Left hindlimb (tissue), 1 donor: Measurements from ENCODE around the gene HDAC11.
A peak's percentile ranks its signal among the peaks of the same experiment; 100 is the strongest.

Experiments
- DNase-seq: peaks from one replicate; pipeline ENCODE4 v3.0.0-alpha.2; 2018

The HDAC11 gene

DNA sequence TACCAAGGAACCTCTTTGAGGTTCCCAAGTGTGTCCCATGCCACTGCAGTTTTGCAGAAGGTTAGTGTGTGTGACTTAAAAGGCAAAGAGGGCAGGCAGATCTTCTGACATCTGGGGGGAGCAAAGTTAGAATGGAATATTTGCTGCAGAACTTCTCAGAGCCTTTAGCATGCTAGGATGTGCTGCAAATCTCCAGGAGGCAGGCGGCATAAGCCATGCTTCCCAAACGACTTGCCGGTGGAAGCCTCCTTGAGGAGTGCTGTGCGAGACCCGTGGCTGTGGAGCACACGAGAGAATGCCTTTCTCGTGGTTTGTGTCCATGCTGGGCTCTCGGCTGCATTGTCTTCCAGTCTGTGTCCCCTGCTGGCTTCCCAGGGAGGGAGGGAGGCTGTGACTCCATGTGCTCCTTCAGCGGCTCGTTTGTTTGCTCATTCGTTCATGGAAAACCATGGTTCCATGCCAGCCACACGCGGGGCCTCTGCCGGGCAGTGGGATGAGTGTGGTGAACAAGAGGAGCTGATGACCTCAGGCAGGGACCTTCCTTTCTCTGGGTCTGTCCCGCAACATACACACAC lies 13.8 kb downstream of the HDAC11 start:
- DNase-seq = peak; percentile 23

DNA sequence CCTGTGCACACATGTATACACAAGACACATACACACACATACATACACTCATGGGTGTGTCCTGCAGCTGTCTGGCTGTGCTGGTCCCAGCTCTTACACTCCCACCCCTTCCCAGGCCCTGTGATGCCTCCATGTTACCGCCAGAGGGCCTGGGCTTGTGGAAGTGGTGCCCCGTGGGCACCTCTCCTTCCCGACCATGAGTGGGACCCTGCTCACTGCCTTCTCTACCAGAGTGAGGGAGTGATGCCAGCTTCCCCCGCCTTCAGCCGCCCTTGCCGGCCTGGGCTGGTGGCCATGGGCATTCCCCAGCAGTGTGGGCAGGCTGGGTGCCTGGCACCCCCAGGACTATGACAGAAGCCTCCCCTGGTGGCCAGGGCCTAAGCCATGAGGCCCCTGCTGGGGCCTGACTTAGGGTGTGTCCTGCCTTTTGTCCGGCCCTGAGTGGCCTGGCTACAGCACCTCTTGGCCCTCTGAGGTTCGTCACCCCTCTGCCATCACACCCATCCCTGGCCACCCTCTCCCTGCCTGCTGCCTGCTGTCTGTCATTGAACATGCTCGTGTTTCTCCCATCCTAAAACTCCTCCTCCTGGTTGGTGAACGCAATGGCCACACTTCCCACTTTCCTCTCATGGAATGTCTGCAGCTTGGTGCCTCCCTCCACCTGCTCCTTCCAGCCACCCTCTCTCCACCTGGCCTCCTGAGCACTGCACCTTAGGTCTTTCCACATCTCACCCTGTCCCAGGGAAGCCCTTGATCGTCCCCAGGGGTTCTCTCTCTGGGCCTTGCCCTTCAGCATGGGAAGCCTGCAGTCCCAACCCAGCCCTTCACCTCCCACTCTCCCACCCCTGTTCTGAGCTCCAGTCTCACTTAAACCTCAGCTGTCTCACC lies 14.6 kb downstream of the HDAC11 start:
- DNase-seq = peak; percentile 30

DNA sequence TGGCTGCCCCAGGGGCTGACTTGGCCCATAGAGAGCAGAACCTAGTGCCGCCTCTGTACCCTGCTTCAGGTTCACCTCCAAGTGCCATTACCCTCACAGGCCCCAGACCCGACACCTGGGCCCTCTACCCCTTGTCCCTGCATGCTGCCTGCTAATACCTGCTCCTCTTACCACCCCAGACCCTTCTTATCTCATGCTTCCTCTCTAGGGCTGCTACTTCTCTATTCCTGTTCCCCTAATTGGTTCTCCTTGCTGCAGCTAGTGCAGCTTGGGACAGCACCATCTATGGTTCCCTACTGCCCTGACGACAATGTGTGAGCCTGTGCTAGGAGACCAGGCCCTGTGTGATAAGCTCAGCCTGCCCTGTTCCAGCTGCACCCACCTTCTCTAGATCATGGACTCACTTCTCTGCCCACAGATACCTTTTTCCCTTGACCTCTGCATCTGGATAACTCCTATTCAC lies 15.3 kb downstream of the HDAC11 start:
- peak; percentile 24 for DNase-seq

DNA sequence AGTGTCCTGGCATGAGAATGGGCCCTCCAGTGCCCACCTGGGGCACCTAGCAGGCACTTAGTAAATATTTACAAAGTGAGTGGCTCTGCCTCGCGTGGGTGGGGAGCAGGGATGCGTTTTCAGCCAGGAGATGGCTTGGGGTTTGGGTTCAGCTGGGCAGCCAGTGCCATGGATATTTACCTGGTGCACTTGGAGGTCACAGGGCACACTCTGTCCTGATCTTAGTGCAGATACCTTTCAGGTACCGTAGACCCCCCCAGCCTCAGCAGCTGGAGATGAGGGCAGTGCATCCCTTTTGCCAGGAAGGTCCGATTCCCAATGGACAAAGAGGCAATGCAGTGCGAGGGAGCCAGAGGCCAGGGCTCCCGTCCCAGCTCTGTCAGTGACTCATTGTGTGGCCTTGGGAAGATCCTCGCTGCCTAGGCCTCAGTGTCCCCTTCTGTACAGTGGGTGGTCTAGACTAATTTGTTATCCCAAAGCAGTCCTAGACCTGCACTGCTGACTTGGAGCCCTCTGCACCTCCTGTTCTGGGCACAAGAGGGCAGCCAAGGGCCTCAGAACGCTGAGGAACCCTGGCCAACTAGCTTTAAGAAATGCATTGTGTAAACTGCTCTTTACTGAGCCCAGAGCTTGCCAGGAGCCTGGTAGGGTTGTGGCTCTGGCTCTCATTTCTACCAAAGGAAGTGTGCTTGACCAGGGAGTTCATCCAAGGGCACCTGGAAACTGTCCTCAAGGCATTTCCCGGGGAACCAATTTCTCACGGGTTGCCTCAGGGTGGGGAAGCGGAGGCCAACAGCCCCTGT lies 16.0 kb downstream of the HDAC11 start:
- DNase-seq = peak; percentile 86

DNA sequence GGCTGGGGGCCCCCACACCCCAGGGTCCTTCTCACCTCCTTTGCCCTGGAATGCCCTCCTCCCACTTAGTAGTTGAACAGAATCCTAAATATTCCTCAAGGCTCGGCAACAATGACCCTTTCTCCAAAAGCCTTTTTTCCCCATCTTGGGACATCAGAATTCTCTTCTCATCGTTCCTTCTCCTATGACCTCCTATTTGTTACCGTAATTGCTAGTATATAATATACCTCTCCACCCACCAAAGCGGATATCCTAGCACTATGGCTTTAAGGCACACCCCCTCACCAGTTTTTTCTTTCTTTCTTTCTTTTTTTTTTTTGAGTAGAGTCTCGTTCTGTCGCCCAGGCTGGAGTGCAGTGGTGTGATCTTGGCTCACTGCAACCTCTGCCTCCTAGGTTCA lies 16.8 kb downstream of the HDAC11 start:
- DNase-seq = no peak

DNA sequence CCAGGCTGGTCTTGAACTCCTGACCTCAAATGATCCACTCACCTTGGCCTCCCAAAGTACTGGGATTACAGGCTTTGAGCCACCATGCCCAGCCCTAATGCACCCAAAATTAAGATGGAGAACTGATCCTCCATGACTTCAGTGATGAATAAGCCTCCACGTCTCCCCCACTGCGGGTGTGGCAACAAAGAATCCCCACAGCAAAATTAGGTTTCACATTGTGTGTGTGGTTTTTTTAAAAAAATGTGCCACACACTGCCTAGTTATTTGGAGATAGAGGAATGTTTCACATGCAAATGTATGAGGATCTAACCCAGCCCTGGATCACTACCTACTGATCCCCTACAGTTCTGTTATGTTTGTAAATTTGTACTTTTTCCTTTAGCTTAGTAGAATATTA lies 17.3 kb downstream of the HDAC11 start:
- peak; percentile 36 for DNase-seq

DNA sequence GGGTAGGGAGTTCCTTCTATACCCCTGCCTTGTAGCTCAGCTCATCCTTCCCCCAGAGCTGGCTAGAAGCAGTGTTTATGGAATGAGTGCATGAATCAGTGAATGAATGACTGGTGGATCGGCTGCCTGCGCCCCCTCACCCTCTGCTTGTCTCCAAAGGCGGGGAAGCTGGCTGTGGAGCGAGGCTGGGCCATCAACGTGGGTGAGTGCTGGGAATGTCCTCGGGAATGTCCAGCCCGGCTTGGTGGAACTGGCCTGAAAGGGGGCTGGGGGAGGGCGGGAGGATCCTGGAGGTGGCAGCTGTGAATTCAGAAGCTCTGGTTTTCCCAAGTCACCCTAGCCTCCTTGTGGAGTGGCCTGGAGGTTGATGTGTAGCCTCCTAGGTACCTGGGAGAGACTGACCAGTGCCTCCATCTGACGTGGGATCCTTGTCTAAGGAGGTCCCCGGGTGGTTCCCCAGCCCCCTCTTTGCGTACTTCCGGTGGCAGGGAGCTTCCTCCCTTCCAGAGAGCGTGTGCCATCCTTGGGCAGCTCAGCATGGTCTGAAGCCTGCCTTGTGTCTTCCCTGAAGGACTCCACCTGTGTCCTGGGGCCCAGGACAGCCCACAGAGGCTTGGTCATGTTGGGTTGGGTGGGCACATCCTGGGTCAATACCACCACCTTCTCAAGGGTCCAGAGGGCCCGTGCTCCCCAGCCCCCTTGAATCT lies 18.4 kb downstream of the HDAC11 start:
- peak; percentile 22 for DNase-seq

DNA sequence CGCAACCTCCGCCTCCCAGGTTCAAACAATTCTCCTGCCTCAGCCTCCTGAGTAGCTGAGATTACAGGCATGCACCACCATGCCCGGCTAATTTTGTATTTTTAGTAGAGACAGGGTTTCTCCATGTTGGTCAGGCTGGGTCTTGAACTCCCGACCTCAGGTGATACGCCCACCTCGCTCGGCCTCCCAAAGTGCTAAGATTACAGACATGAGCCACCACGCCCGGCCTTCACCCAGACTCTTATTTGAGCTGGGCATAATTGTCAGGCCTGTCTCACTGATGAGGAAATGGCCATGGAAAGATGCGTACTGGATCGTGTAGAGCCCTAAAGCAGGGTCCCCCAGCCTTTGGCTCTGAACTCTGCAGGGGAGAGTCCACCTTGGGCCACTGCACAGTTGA lies 19.1 kb downstream of the HDAC11 start:
- DNase-seq = peak; percentile 12

DNA sequence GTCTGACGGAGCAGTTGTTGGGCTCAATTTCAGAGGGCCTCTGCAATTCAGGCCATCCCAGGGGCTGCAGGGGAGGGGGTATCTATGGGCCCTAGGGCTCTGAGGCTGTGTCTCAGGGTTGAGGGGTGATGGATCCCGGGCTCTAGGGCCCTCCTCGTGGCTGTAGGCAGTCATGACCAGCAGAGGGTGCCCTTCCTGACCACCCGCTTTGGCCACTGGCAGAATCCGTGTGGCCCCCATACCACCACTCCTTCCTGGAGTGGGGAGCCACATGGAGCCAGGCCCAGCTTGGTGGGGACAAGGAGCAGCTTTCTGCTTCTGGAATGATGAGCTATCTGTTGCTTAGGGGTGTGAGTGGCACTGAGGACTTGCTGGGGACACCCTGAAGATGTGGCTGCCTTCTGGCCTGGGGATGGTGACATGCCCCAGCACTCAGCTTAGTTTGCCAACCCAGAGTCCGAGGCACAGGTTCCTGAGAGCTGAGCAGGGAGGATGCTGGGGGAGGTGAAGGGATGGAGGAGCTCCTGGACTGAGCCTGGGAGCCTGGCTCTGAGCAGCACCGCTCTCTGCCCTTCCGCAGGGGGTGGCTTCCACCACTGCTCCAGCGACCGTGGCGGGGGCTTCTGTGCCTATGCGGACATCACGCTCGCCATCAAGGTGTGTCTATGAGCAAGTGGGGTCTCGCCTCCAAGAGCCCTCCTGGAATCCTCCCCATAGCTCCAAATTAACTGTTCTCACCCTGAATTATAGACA lies 20.2 kb downstream of the HDAC11 start:
- DNase-seq = peak; percentile 22

DNA sequence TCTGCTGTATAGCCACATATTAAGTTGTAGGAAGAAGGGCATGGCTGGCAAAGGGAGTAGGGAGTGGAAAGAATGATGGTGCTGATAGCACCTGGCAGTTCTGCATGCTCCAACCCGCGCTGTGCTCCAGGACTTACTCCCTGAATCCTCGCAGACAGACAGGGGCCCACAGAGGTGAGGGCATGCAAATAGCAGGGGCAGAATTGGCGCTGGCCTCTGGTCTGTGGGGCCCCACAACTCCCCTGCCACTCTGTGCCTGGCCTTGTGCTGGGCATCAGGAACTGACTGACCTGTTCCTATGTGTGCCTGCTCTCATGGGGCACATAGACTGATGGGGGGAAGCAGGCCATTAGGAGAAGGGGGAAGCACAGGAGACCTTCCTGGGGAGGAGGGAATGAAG lies 20.9 kb downstream of the HDAC11 start:
- DNase-seq = no peak

DNA sequence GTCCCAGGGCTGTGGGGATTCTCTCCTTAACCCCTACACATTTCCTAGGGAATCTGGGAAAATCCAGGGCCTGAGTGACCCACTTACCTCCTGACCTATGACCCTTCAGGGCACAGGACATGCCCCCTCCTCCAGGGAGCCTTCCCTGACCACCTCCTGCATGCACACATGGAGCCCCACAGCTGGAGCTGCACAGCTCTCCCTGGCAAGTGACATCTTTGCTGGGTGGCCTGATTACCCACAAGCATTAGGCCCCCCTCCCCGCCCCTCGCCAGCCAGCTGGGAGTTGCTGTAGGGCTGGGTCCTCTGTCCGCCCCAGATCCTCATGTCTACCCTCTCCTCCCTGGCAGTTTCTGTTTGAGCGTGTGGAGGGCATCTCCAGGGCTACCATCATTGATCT lies 21.4 kb downstream of the HDAC11 start:
- peak; percentile 25 for DNase-seq

DNA sequence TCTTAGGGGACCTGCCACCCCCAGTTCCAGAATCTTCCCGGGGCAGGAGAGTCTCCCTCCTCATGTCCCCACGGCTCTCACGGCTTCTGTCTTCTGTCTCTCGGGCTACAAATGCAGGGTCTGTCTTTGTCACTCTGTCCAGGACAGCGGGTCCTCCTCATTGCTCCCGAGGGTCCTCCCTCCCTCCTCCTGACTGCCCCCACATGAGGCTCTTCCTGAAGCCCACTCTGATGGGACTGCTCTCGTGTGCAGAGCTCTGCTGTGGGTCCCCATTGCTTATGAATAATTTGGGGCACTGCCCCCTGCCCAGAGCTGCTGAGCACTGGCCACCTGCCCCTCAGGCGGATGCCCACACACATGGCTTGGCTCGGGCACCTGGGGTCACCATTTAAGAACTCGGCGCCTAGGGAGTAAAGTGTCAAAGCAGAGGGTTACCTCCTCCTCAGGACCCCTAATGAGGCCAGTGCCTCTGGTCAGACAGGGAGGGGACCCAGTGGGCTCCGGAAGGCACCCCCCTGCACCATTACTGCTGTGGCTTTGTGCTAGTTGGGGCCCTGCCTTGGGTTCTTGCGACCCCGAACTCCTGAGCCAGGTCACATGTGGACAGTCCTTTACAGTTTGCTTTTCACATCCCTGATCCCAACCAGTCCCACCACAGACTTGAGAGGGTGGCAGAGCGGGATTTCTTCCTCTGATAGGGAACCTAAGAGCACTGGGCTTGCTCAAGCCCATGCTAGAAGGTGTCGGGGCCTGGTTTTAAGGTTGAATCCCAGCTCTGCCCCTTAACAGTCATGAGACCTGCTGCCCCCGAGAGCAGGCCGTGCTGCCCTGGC lies 22.1 kb downstream of the HDAC11 start:
- DNase-seq = peak; percentile 24

DNA sequence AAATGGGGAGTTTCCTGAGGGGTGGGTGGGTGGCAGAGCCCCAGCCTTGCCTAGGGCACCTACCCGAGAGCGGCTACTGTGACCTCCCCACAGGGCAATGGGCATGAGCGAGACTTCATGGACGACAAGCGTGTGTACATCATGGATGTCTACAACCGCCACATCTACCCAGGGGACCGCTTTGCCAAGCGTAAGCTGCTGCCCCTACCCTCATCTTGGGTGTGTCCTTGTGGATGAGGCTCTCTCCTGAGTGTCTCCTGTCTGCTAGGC lies 22.6 kb downstream of the HDAC11 start:
- DNase-seq = no peak

DNA sequence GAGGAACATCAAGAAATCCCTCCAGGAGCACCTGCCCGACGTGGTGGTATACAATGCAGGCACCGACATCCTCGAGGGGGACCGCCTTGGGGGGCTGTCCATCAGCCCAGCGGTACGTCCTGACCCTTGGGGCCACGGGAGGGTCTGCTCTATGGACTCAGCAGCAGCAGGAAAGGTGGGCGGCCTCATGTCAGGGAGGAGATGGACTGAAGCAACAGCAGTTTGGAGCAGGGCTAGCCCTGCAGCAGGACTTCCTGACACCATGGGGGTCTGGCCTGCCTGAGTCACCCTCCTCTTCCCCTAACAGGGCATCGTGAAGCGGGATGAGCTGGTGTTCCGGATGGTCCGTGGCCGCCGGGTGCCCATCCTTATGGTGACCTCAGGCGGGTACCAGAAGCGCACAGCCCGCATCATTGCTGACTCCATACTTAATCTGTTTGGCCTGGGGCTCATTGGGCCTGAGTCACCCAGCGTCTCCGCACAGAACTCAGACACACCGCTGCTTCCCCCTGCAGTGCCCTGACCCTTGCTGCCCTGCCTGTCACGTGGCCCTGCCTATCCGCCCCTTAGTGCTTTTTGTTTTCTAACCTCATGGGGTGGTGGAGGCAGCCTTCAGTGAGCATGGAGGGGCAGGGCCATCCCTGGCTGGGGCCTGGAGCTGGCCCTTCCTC lies 24.2 kb downstream of the HDAC11 start:
- peak; percentile 13 for DNase-seq

DNA sequence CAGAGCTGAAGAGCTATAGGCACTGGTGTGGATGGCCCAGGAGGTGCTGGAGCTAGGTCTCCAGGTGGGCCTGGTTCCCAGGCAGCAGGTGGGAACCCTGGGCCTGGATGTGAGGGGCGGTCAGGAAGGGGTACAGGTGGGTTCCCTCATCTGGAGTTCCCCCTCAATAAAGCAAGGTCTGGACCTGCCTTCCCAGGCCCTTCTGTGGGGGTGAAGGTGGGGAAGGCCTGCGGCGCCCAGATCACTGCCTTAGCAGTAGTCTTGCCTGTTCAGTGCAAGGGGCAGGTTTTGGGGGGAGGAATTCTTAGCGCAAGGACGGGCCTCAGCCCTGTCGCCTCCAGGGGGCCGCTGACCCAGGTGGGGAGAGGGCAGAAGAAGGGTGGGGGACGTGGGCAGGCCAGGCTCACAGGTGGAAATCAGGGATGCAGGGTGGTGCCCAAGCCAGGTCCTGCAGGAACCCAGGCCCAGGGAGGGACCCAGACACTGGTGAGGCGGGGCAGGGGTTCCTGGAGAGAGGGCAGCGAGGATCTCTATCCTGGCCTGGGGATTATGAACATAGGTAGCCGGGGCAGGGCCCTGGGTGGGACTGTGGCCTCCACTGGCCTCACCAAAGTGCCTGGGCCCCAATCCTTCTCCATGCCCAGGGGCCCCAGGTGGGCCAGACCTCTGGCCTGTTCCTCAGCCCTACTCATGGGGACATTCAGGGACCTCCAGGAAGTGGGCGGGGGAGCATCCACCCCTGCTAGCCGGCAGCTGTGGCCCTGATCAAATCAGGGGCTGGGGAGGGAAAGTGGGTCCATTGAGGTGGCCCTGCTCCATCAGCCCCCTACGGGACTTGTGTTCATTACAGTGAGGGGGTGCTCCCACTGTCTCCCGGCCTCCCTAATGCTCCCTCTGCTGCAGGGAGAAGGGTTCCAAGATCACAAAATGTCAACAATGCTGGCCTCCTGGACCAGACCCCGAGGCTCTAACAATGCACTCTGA lies 25.3 kb downstream of the HDAC11 start:
- DNase-seq = peak; percentile 32

DNA sequence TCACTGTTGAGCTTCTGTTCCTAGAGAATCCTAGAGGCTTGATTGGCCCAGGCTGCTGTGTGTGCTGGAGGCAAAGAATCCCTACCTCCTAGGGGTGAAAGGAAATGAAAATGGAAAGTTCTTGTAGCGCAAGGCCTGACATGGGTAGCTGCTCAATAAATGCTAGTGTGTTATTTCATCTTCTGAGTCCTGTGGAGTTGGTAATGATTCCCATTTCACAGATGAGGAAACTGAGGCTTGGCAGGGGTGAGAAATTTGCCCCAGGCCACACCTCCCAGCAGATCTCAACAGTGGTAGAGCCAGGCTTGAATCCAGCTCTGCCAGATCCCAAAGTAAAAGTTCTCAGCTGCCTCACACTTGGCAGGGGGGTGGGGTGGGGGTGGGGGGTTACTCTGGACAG lies 26.1 kb downstream of the HDAC11 start:
- DNase-seq = peak; percentile 1

DNA sequence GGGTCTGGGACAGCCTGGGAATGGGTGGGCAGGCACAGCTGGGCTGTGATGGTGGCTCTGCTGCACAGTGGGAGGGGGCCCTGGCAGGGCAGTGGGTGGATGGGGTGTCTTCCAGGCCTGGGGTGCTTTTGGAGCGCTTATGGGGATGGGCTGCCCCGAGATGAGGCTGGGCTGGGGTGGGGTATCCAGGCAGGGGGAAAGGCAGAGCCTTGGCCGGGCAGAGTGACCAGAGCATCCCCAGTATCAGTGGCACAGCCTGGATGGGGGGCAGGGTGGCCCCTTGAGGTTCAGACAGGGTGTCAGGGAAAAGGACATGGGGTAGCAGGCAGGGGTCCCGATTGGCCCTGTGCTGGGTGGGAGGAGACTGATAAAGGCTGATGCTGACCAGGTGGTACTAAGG lies 26.6 kb downstream of the HDAC11 start:
- peak; percentile 21 for DNase-seq

DNA sequence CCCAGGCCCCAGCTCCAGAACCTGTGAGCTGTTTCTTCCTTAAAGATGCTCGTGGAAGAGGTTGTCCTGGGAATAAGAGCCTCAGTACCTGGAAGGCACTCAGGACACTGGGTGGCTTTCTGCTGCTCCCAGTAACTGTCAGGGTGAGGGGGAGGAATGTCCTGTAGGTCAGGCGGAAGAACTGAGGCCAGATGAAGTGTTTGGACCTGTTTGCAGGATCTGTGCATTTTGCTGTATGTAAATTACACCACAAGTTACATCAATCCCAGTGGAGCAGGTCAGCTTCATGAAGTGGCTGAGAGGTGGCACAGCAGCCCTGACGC lies 27.1 kb downstream of the HDAC11 start:
- DNase-seq = peak; percentile 18

DNA sequence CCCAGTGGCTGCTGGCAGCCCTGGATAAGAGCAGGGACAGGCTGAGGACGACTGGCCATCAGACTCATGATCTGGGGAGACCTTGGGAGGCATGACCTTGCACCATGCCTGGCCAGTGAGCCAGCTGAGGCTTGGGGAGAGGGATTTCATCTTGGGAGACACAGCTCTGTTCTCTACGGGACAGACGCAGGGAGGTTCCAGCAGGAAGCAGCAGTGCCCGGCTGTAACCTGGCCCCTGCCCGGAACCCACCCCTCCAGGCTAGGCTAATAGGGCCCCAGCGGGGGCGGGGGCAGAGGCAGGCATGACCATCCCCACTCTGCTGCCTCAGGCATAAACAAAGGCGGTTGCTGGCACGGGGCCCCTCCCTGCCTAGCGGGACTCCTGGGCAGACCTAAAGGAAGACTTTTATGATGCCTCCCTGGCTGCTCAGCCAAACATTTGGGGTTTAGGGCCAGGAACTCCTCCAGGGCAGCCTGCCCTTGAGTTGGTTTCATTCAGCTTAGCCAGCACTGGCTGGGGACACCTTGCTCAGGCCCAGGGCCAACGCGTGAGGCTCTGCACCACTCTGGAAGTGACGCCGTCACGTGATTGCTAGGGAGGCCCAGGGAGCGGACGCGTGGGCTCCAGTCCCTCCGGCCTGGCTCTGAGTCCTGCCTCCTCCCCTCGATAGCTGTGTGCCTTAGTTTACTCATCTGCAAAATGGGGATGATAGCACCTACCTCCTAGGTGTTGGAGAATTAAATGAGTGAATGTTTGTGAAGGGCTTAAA lies 27.6 kb downstream of the HDAC11 start:
- DNase-seq = peak; percentile 75
